GM12875 (cell line): ENCODE data around the gene TMEM132E.

Experiments
- H3K4me3 ChIP-seq: one replicate; pipeline ENCODE4 v1.5.1; 2011; ENCODE audit warnings: low read depth, low read length, control low read depth
- TF ChIP-seq, protein P1 (sequence below): IDR thresholded peaks from 2 replicates; pipeline ENCODE4 v1.5.1; 2011; ENCODE audit warnings: low read depth, mild to moderate bottlenecking, control low read depth, inconsistent platforms, low read length, moderate library complexity, borderline replicate concordance; ENCODE audit not compliant: insufficient read depth

Gene TMEM132E

DNA sequence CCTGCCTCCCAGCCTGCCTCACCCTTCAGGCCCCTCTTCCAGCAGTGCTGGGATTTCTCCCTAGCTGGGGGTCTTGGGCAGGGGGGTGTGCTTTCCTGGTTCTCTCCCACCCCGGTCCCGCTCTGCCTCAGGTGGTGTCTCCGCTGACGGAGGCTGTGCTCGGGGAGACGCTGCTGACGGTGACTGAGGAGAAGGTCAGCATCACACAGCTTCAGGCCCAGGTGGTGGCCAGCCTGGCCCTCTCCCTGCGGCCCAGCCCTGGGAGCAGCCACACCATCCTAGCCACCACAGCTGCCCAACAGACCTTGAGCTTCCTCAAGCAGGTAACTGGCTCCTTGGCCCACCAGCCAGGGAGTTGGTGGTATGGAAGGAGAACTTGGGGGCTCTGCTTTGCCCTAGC is 56.5 kb downstream of the TMEM132E start:
- TF ChIP-seq, protein P1, sequence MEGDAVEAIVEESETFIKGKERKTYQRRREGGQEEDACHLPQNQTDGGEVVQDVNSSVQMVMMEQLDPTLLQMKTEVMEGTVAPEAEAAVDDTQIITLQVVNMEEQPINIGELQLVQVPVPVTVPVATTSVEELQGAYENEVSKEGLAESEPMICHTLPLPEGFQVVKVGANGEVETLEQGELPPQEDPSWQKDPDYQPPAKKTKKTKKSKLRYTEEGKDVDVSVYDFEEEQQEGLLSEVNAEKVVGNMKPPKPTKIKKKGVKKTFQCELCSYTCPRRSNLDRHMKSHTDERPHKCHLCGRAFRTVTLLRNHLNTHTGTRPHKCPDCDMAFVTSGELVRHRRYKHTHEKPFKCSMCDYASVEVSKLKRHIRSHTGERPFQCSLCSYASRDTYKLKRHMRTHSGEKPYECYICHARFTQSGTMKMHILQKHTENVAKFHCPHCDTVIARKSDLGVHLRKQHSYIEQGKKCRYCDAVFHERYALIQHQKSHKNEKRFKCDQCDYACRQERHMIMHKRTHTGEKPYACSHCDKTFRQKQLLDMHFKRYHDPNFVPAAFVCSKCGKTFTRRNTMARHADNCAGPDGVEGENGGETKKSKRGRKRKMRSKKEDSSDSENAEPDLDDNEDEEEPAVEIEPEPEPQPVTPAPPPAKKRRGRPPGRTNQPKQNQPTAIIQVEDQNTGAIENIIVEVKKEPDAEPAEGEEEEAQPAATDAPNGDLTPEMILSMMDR, result no peak
- H3K4me3 ChIP-seq, result no peak overlapping the region

DNA sequence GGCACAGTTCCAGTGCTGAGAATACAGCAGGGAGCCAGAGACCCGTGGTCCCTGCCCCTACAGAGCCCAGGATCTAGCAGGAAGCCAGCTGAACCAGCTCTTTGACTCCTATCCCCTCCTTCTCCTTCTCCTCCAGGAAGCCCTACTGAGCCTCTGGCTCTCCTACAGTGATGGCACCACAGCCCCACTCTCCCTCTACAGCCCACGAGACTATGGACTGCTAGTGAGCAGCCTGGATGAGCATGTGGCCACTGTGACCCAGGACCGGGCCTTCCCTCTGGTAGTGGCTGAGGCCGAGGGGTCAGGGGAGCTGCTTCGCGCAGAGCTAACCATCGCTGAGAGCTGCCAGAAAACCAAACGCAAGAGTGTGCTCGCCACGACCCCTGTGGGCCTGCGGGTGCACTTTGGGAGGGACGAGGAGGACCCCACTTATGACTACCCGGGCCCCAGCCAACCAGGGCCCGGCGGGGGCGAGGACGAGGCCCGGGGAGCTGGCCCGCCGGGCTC is 57.7 kb downstream of the TMEM132E start:
- no peak overlapping the region for H3K4me3 ChIP-seq
- TF ChIP-seq, protein P1, result no peak

DNA sequence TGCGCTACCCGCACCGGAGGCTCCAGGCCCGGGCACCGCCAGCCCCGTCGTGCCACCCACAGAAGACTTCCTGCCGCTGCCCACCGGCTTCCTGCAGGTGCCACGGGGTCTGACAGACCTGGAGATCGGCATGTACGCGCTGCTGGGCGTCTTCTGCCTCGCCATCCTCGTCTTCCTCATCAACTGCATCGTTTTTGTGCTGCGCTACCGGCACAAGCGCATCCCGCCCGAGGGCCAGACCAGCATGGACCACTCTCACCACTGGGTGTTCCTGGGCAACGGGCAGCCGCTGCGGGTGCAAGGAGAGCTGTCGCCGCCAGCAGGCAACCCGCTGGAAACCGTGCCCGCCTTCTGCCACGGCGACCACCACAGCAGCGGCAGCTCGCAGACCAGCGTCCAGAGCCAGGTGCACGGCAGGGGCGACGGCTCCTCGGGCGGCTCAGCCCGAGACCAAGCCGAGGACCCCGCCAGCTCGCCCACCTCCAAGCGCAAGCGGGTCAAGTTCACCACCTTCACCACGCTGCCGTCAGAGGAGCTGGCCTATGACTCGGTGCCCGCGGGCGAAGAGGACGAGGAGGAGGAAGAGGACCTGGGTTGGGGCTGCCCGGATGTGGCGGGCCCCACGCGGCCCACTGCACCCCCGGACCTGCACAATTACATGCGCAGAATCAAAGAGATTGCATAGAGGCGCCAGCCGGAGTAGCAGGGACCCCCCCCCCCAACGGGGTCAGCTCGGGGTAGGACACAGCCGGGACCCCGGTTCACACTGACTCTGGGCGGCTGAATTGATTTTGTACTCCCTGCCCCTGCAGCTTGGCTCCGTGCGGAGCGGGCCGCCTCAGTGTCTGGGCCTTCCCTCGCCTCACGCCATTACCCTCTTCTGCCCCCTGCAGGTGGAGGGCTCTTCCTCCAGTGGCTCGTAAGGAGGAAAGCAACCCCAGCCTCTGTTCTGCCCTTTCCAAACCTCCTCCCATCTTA is 58.5 kb downstream of the TMEM132E start:
- H3K4me3 ChIP-seq, result no peak overlapping the region
- TF ChIP-seq, protein P1, result peak; percentile 93

DNA sequence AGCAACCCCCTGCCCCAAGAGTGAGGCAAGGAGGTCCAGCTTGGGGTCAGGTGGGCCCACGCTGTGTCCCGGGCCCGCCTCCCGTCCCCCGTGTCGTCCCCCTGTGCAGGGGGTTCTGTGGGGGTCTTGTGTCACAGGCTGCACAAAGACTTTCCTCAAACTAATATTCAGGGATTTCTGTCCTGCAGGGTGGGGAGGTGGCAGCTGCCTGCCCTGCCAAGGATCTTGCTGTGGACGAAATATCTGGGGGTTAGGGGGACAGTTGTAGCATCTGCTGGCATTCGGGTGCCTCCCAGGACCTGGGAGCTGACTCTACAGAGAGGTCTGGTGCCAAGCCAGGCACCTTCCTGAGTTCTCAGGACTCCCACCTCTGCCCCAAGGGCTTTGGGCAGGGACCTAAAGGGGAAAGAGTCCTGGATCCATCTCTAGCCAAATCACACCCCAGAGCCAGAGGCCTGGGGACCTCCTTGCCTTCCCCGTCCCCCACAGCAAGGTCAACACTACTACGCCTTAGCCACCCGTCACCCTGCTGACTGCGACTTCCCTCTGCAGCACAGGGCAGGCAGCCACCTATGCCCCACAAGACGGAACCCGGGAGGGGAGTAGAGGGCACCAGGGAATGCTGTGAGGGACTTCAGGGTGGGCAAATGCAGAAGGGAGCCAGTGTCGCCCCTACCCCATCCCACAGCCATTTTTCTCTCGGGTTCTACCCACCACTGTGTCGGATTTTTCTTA is 59.3 kb downstream of the TMEM132E start:
- no peak overlapping the region for H3K4me3 ChIP-seq
- TF ChIP-seq, protein P1, result no peak

DNA sequence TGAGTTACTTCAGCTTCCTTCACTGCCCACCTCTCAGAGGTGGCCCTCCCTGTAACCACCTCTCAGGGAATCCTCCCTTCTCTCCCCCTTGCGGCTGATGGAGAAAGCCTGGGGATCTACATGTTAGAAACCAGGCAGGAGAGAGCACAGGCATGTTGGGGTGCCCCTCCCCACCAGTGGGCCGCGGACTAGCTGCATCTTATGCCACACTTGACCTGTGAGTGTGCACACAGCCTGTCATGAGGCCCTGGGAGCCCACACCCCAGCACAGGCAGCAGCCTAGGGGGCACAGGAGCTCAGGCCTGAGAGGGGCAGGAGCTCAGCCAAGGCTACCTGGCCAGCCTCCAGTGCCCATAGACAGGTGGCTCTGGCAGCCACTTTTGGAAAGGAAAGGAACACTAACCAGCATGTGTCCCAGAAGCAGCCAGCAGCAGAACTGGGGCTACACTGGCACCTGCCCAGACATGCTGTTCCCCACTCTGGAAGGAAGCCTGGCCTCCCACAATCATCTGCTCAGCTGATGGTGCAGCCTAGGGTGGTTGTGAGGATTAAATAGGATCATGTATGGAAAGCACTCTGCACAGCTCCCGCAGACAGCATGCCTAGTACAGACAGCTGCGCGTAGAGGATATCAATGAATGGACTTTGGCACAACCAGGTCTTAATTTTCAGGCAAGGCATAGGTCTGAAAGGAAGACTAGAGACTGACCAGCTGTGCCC is 60.5 kb downstream of the TMEM132E start:
- TF ChIP-seq, protein P1, result no peak
- no peak overlapping the region for H3K4me3 ChIP-seq

DNA sequence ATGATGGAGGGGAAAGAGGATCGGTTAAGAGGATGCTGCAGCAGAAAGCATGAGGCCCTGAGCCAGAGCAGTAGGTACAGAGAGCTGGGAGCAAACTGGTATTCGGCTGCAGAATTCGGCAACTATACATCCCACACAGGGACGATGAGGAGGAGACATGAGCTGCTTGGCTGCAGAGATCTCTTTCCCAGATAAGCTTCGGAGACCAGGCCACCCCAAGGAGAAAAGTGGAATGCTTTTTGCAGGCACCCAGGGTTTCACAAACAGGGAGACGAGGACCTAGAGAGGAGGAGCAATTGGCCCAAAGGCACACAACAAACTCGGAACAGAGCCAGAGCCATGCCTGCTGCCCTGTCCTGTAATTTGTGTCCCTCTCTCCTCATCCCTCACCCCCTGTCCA is 62.0 kb downstream of the TMEM132E start:
- TF ChIP-seq, protein P1, result no peak

More for the DNA sequence above, 62.0 kb downstream of the TMEM132E start:
- no peak overlapping the region for H3K4me3 ChIP-seq
